Omental fat pad (tissue), 4 donors: ENCODE results near the gene BRMS1L. TPM values are rescaled to one million over a fixed set of nuclear protein-coding genes. Genes with fewer than 3 reads are reported as not detected.

Experiments
- ATAC-seq: fragments of 150-250 bp; one replicate; pipeline ENCODE4 v1.9.1; 2016; ENCODE audit warnings: mild to moderate bottlenecking, moderate library complexity; ENCODE audit not compliant: low FRiP score
- DNase-seq: peaks from one replicate; pipeline ENCODE4 v3.0.0-alpha.2; 2019; ENCODE audit warnings: low spot score
- CTCF ChIP-seq, 3 donors: fragments of 450-650 bp; IDR thresholded peaks; one replicate each; pipeline ENCODE4 v1.5.1; 2016 to 2017; ENCODE audit warnings: antibody characterized with exemption in 3 of 3, mild to moderate bottlenecking in 3 of 3, moderate library complexity in 2 of 3
- total RNA-seq, 4 donors: library from RNA; depleted of rRNA; stranded (reverse); fragments of >200 nt; gene quantifications; one replicate each; pipeline ENCODE4 v1.1.0, GENCODE V29; 2016

Gene BRMS1L
- total RNA-seq, 4 donors from 2014 or later = 4.0 to 9.1 (median 5.6) TPM

DNA sequence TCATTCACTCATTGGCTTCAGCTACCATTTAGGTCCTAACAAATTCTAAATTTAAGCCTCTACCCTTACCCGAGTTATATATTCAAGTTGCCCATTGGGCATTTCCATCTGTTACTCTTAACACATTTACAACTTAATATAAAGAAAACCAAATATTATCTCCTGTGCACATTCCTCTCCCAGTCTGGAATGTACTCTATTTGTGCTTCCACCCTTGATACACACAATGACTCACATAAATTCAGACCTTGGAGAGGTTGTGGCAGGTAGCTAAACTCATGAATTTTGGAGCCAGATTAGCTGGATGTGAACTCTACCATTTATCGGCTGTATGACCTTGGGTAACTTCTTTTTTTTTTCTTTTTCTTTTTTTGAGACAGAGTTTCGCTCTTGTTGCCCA is 51.1 kb downstream of the BRMS1L start:
- TF ChIP-seq CTCF (IDR thresholded peaks at IDR 0.05) = no peak
- ATAC-seq (no peak), DNase-seq (no peak)

DNA sequence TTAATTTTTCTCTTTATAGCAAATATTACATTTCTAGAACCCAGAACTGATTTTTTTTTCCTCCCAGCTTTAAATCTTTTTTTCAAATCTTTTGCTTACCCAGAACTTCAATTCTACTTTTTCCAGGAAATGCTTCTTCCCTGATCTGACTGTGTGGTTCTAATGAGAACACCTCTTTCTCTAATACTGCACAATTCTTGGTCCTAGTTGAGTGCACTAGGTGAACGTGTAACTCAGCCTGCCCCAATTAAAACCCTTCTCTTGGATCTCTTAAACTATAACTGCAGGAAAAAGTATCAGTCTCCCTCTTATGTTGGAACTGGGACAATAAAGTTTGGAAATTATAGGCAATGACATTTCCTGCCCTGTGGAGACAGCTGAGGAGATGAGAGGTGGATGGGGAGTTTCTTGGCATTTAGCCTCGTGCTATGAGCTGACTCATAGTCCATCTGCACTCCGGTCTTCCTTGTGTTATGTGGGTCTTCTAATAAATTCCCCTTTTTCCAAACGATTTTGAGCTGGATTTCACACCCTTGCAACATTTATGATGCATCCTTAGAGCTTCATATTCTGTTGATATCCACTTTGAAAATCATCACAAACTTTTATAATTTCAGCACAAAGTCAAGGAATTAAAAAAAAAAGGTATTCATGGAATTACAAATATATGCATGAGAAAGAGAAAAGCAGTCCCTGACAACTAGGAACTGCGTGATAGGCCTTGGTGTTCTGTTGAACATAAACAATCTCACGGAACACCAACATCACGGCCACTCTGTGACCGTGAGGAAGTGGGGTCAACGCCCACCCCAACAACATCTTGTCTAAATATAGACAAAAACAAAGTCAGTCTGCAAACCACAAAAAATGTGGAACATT is 52.4 kb downstream of the BRMS1L start:
- ATAC-seq = peak; percentile 89
- no peak for DNase-seq
- TF ChIP-seq CTCF (IDR thresholded peaks at IDR 0.05) = no peak

- TF ChIP-seq CTCF (IDR thresholded peaks at IDR 0.05) = no peak
- ATAC-seq (no peak), DNase-seq (no peak)
These were observed 53.1 kb downstream of the BRMS1L start for GRCh38 chr14:35879151-35879648.

GRCh38 chr14:35879654-35880249 is 53.6 kb downstream of the BRMS1L start:
- ATAC-seq (no peak), DNase-seq (no peak)
- no peak for TF ChIP-seq CTCF (IDR thresholded peaks at IDR 0.05)

- no peak for ATAC-seq
- TF ChIP-seq CTCF (IDR thresholded peaks at IDR 0.05) = no peak
These were observed 55.1 kb downstream of the BRMS1L start for GRCh38 chr14:35881280-35881679.

DNA sequence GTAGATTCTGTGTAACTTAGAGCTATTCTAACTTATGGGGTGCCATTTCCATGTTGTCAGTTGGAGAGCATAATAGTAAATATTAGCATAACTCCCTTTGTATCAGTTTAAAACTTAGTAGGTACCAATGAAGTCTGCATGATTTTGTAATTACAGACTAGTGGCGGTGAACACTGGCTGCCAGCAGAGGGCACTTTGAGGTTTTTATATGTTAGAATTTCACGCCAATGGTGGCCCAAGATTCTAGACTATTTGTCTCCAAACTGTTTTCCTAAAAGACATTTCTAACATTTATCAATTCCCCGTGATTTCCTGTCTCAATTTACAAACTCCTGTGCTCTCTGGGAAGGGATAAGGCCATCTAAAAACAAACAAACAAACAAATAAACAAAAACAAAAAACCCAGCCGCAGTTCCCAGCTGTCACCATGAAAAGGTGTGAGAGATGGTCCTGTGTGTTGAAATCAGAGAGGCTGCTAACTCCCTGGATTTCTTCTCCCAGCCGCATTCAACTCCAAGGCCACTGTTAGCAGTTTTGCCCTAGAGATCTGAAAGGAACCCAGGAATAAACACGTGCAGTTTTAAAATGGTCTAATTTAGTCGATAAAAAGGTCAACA is 57.6 kb downstream of the BRMS1L start:
- no peak for ATAC-seq
- DNase-seq = no peak
- no peak for TF ChIP-seq CTCF (IDR thresholded peaks at IDR 0.05)

More at GRCh38 chr14:35881280-35881679, 55.1 kb downstream of the BRMS1L start:
- no peak for DNase-seq
